ENCODE measurements around the gene PACRG.

GRCh38 chr6:163296835-163297519 lies 569.2 kb downstream of the PACRG start:
- TF ChIP-seq CTCF (IDR thresholded peaks at IDR 0.05) (no peak), POLR2A (IDR thresholded peaks at IDR 0.05) (no peak)
